ENCODE data around the gene ARHGAP27.

Gene ARHGAP27

DNA sequence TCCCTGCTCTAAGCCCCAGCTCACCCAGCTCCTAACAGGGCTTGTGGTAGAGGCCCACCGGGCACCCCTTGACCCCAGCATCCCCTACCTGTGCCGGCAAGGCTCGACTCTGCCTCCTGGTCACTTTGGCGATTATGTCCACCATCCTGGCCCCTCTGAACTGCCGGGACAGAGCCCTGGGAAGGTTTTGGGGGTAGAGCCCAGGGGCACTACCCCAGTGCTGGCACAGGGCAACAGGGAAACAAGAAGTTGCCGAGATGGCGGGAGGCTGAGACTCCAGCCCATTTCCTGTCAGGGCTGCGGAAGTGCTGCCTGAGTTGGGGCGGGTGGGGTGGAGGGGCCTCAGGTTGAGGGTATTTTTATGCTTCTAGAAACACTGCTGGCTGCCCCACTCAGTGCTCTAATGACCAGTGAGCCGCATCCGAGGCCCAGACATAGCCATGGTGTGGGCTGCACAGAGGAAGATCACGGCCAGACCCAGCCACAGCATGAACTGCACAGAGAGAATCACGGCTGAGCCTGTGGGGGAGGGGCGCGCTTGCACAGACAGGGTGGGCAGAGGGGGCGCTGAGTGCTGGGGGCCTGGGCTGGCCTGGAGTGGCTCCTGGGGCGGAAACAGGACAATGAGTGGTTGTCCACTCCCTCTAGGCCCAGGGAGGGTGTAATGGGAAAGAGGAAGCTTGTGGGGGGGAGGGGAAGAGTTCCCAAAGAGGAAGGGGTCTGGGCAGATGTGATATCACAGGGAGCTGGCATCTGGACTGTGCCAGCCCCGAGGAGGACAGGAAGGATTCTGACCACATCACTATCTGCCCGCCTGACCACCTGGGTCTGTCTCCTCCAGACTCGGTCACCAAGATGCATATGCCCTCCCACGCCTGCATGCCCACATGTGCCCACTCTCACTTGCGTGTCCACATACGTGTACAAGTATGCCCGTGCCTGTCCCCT, 22.3 kb downstream of the ARHGAP27 start:
- DNase-seq (ENCODE audit: low read depth in 2 of 2) = no peak

DNA sequence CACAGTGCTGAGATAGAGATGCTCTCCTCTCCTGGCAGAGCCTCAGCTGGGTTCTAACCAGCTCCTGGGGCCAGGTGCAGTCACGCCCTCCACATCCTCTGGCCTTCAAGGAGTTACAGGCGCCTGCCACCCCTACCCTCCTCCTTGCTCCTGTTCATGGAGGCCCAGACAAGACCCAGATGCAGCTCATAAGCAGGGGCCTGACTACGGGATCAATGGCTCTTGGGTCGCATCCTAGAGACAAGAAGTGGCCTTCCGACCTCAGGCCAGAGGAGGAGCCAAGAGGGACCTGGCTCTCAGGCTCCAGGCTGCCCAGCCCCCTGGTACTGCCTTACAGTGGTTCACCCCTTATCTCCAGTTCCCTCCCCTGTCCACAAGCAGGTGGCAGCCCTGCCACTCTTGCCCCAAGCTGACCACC, 23.0 kb downstream of the ARHGAP27 start:
- no peak for DNase-seq (ENCODE audit: low read depth in 2 of 2)

DNA sequence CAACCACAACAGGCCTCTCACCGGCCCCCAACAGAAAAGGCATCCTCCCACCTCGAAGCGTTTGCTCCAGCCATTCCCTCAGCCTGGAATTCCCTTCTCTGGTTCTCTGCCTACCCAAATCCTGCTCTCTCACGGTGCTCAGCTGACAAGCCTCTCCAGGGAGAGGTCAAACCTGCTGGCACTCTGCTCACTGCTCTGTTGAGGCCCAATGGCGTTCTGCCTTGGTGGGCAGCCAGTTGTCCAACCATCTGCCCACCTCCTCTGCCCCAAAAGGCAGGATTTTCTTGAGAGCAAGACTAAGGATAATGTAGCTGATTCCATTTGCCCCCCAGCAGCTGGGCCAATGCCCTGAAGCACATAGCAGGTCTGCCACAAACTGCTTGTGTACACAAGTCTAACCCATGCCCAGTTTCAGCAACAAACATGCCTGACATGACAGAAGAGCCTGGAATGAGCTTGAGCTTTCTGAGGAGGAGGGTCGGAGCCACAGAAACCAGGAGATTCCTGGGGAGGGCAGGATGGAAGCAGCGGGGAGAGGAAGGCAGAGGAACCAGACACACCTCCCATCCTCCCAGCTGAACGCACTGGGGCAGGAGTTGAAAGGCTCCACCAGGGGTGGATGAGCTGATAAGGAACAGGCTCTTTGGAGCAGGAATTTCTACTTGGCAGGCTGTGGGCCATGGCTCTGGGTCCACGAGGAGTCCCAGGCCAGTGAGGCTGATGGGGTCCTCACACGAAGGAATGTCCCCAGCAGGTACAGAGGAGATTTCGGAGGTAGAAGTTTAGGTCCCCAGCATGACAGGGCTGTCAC, 23.9 kb downstream of the ARHGAP27 start:
- no peak for DNase-seq (ENCODE audit: low read depth in 2 of 2)

DNA sequence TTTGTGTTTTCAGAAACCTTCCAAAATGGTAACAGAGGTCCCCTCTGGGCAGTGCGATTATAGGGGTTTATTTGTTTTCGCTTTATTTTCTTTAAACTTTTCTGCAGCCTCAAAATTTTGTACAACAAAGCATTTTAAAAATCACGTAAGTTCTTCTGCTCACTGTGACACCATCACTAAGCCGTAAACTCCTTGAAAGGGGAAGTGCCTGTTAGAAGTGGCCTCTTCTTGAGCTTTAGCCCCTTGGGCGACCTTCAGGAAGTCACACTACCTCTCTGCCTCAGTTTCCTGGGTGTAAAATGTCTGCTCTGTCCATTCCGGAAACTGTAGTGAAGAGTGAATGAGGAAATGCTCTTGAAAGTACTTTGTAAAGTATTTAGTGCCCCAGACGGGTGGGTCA, 26.6 kb downstream of the ARHGAP27 start:
- no peak for DNase-seq (ENCODE audit: low read depth in 2 of 2)

DNA sequence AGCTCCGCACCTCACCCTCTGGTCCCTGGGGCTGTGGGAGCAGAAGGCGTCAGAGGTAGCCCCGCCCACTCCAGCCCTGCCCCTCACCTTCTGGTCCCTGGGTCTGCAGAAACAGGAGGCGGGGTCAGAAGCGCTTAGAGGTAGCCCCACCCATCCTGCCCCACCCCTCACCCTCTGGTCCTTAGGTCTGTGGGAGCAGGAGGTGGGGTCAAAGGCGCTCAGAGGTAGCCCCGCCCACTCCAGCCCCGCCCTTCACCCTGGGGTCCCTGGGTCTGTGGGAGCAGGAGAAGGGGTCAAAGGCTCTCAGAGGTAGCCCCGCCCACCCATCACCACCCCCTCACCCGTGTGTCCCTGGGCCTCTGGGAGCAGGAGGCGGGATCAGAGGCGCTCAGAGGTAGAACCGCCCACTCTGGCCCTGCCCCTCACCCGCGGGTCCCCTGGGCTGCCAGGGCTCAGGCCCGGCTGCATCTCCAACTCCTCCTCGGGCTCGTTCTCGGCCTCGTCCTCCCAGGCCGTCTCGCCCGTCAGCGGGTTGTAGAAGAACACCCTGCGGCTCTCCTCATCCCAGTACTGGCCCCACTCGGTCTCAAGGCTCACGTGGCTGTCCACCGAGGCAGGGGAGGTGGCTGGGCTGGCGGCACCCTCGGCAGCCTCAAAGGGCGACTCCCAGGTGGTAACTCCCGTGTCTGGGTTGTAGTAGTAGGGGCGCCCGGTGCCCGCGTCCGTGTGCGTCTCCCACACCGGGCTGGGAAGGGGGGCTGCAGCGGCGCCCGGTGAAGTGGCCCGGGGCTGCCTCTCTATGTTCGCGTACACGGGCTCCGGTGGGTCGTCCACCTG, 27.2 kb downstream of the ARHGAP27 start:
- DNase-seq (ENCODE audit: low read depth in 2 of 2) = no peak

DNA sequence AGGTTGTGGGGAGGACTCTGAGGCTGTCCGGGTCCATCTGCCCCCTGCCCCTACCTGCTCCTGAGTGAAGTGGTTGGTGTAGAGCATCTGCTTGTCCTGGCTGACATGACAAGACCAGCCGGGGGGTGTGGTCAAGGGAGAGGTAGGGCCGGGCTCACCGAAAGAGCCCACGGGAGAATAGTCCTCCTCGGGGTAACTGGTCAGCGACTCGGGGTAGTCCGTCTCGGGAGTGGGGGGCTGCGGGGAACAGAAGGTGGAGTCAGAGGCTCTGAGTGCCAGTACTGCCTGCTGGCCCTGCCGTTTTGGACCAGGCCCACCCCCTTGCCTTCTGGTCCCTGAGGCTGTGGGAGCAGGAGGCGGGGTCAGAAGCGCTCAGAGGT, 27.8 kb downstream of the ARHGAP27 start:
- no peak for DNase-seq (ENCODE audit: low read depth in 2 of 2)

DNA sequence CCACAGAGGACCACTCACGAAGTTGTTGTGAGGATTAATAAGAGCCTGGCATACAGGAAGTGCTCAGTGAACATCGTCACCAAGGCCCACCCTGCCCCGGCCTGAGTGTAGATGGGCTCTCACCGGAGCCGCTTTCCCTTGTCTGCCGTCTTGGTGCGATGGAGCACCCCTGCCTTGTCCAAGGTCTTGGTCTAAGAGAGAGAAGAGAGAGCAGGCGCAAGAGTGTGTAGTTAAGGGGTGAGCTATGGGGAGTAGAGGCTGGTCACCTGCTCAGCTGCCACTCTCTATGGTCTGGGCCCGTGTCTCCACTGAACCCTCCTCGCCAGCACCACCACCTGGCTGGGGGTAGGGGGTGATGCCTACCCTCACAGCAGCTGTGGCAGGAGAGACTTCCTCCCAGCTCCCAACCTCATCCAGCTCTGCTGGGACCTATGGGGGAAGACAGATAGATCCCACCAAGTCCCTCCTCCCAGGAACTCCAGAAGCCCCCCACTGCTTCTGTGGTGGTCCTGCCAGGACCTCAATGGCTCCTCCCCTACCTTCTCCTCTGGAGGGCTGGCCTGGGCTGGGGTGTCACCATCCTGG, 28.7 kb downstream of the ARHGAP27 start:
- no peak for DNase-seq (ENCODE audit: low read depth in 2 of 2)

DNA sequence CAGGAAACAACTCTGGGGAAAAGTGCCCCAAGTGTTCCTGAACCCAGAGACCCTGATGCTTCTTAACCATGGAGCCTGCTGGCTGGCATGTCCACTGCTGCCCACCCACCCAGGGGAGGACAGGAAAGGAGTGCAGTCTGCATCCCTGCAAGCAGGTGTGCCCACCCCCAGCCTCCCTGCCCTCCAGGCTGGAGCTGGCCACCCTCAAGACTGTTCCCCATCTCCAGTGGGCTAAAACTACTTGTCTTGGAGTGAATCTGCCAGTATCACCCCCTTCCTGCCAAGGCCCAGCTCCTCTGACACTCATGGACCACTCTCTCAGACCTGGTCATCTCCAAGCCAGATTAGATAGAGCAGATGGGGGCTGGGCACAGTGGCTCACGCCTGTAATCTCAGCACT, 29.8 kb downstream of the ARHGAP27 start:
- DNase-seq (ENCODE audit: low read depth in 2 of 2) = no peak

DNA sequence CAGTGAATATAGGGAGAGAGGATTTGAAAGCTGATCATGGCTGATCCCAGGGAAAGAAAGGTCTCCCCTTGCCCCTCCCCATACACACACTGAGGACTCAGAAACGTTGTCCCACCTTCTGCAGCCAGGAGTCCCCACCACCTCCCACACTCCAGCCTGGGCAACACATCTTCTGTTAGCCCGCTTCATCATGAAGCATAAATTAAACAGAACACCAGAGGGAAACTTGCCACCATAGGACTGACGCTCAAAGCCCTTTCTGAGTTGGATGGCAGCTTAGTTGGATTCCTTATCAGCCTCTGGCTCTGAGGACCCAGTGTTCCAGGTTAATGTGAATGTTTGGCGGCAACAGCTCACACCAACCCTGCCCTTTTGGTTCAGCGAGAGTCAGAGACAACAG, 33.9 kb downstream of the ARHGAP27 start:
- DNase-seq (ENCODE audit: low read depth in 2 of 2) = no peak

DNA sequence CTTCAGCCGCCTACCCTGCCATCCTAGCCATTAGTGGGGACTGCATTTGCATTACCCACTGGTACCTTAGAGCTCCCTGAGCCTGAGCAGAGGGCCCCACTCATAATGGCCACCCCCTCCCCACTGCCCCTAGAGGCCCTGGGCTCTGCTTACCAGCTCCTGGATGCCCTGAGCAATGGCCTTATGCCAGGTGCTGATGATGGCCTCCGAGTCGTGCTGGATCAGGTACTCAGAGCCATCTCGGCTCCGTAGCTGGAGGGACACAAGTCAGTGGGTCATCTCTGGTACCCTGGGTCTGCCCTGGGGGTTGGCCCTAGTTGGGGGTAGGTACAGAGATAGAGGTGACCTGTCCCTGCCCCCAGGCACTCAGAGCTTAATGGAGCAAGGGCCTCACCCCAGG, 34.9 kb downstream of the ARHGAP27 start:
- no peak for DNase-seq (ENCODE audit: low read depth in 2 of 2)

DNA sequence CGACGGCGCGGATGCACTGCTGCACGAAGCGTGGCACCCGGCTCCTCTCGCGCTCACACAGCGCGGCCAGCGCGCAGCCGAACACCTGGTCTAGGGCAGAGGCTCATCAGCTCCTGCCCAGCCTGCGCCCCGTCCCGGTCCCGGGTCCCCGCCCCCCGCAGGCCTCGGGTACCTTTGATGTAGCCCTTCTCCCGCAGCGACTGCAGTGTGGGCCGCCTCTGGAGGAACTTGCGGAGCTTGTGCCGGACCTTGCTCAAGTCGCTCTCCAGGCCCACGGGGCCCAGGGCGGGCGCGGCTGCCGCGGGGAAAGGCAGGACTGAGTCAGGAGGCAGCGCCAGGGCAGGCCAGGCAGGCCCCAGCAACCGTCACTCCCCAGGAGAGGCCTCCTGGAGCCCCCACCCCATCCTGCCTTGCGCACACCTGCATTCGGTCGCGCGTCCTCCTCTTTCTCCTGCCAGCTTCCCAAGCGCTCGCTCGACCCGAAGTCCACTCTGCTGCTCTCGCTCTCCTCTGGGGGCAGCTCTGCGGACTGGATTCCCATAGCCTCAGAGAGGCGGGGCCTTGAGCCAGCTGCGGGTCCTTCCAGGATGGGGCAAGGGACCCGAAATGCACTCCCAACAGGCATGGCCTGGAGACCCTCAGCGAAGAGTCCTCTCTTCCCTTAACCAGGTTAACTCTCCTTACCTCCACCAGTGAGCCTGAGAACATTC, 36.0 kb downstream of the ARHGAP27 start:
- DNase-seq (ENCODE audit: low read depth in 2 of 2) = no peak

DNA sequence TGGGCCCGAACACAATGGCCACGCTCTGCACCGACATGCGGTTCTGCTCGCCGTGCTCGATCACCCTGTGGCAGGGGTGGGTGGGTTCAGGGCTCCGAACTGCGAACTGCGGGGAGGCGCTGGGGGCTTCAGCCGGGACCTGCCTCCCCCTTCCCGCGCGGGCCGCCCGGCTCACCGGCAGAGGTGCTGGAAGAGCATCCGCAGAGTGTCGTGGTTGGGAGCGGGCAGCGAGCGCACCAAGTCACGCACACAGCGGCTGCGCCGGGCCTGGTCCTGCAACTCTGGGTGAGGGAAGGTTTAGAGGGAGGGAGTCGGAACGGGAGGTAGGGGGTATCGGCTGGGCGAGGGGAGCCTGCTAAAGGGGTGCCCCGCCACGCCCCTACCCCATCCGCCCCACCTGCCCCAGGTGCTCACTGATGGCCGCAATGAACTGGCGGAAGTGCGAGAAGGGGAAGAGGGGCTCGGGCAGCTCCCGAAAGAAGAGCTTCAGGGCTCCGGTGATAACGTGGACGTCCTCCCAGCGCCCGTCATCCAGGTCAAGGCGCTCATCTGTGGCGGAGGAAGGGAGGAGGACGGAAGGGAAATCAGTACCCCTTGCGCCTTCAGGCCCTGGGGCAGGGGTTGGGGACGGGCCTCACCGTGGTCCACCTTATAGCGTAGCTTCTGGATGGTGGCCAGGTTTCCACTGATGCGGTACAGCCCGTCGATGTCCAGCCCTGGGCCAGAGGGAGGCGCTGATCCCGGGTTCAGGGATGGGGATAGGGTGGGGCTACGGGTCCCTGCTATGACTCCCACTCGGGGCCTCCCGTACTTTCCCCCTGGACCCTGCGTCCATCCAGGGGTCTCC, 36.9 kb downstream of the ARHGAP27 start:
- no peak for DNase-seq (ENCODE audit: low read depth in 2 of 2)

DNA sequence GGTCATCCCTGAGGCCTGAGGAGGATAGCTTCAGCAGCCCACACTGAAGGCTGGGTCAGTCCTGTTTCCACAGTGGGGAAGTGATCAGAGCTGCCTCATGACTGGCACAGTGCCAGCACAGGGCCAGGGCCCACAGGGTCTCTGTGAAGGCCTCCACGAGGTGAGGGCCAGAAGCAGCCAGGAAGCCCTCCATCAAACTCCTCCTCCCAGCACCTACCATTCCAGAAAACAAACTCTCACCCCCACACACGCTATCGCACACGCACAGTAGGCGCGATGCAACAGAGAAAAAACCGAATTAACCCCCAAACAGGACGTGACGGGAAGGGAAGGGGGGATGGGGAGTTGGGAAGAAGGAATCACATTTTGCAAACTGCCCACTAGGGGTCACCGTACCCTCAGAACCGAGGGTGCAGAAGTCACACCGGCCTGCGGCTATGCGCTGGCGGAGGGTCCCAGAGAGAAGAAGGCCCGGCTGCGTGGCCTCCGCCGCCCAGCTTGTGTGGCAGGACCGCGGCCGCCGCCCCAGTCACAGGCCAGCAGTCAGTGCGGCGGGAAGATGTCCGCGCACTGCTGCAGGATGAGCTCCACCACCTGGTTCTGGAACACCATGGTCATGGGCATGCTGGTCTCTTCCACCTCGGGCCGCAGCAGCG, 37.6 kb downstream of the ARHGAP27 start:
- DNase-seq (ENCODE audit: low read depth in 2 of 2) = no peak

DNA sequence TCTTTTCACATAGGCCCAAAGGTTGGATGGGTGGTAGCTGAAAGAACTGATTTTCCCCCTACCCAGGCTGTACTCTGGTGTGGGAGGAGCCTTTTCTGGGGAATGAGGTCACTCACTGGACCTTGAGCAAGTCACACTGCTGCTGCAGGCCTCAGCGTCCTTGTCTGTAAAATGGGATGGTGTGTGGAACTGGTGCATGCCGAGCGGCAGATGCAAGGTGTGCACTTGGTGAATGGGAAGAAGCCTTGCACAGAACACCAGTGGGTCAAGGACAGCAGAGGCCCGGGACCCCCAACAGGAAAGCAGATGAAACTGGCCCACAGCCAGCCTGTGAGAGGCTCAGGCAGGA, 38.1 kb downstream of the ARHGAP27 start:
- no peak for DNase-seq (ENCODE audit: low read depth in 2 of 2)

DNA sequence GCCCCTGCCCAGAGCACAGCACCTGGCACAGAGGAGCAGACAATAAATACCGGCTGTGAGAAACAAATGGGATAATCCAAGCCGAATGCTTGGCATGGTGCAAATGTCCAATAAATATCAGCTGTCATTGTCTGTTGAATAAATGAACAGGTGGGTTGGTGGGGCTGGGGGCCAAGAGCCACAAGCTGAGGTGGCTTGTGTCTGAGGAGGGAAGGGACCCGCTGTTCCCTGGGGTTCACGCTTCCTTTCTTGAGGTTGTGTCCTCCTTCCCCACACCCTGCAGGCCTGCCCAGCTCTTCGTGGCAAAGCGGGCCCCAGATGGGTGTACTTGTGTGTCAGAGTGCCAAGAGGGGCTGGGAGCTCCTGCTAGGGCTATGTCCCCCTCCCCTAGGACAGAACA, 38.6 kb downstream of the ARHGAP27 start:
- DNase-seq (ENCODE audit: low read depth in 2 of 2) = no peak

DNA sequence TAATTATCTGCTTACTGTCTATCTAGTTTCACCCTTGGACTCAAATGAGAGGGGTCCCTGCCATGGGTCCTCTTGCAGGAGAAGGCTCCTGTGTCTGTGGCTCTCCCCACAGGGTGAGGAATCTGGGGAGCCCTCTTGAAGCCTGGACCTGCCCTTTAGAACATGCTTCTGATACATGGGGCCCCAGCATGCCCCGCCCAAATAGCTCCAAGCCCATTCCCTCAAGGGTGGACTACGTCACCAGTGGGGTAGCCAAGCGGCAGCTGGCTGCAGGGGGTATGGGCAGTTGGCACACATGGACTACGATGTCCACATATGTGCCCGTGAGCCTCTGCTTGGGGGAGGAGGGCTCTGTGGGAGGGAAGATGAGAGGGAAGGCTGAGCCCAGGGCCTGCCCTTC, 39.3 kb downstream of the ARHGAP27 start:
- no peak for DNase-seq (ENCODE audit: low read depth in 2 of 2)

DNA sequence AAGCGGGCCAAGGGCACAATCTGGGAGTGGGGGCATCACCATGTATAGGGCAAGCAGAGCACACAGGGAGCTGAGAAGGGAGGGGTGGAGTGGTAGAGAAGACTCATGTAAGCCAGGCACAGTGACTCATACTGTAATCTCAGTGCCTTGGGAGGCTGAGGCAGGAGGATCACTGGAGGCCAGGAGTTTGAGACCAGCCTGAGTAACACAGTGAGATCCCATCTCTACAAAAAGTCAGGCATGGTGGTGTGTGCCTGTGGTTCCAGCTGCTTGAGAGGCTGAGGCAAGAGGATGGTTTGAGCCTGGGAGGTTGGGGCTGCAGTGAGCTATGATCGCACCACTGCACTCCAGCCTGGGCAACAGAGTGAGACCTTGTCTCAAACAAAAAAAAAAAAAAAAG, 40.8 kb downstream of the ARHGAP27 start:
- no peak for DNase-seq (ENCODE audit: low read depth in 2 of 2)

DNA sequence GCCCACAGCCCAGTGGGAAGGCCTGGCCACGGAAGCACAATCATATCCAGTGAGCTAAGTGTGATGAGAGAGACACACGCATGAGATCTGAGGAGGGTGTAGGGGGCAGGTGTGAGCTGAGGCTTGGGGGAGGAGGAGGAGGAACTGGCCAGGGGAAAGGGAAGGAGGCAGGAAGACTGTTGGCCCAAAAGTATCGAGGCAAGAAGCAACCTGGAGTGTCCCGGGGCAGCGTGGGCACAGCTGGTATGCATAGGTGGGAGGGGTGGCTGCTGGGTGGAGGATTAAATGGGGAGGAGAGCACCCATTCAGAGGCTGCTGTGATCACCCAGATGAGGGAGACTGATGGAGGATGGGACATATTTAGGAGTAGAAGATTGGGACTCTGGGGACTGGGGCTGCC, 41.4 kb downstream of the ARHGAP27 start:
- no peak for DNase-seq (ENCODE audit: low read depth in 2 of 2)

DNA sequence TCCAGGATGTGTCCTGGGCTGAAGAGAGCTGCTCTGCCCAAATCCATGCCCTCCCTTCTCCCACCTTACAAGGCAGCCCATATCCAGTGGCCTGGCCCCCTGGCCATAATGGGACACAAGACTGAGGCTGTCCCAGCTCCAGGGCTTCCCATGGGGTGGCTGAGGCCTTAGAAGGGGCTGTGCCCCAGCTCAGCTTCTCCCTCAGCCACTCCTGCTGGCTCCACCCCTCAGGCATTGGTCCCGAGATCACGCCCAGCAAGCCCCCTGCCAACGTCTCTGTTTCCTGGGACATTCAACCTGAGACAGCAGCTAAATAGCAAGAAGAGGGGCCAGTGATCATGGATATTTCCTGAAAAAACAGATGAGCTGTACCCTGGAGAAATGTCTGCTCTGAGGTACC, 43.3 kb downstream of the ARHGAP27 start:
- DNase-seq (ENCODE audit: low read depth in 2 of 2) = no peak

Measured in stimulated activated CD8-positive, alpha-beta memory T cell treated with anti-CD3 and anti-CD28 coated beads, Interleukin-15, amount 100 ng/mL, for 4 hours (primary cell).